ENCODE data around the gene RPS19. TPM values are rescaled to one million over a fixed set of nuclear protein-coding genes. Genes with fewer than 3 reads are reported as not detected.

Gene RPS19
- polyA plus RNA-seq, 1 donor from 2014 or later = 783 TPM

- H3K79me2 ChIP-seq (replicated peaks; ENCODE audit: insufficient read depth, low read length) = no peaks in the 10 kb centered on the region
- no peak overlapping the region for H3K27ac ChIP-seq (ENCODE audit: low read length)
- no peak overlapping the region for H2AFZ ChIP-seq (ENCODE audit: low read depth, low read length)
- no peak overlapping the region for H3K4me2 ChIP-seq (ENCODE audit: low read length)
- no peaks in the 10 kb centered on the region for H4K20me1 ChIP-seq (ENCODE audit: insufficient read depth)
- no peaks in the 10 kb centered on the region for H3K9me2 ChIP-seq (ENCODE audit: insufficient read depth, low read length)
- no peaks in the 10 kb centered on the region for H3K36me3 ChIP-seq (ENCODE audit: insufficient read depth, low read length)
- no peak overlapping the region for H3K9ac ChIP-seq (ENCODE audit: low read length)
- H3K27me3 ChIP-seq (ENCODE audit: insufficient read depth, low read depth, low read length) = no peaks in the 10 kb centered on the region
- H3K4me3 ChIP-seq (ENCODE audit: low read length) = no peak overlapping the region
- no peaks in the 10 kb centered on the region for H3F3A ChIP-seq (ENCODE audit: insufficient read depth, low read length, poor library complexity, severe bottlenecking)
- TF ChIP-seq RAD21 (conservative IDR thresholded peaks at IDR 0.05) = no peak
- TF ChIP-seq EZH2 (IDR thresholded peaks at IDR 0.05; ENCODE audit: borderline replicate concordance, insufficient read depth, low read length, poor library complexity, severe bottlenecking) = no peak
- TF ChIP-seq POLR2AphosphoS5 (IDR thresholded peaks at IDR 0.05) = no peak
- TF ChIP-seq SMC3 (conservative IDR thresholded peaks at IDR 0.05; ENCODE audit: poor library complexity) = no peak
- no peak for TF ChIP-seq TAF1 (IDR thresholded peaks at IDR 0.05; ENCODE audit: low read depth)
- no peak for TF ChIP-seq EP300 (conservative IDR thresholded peaks at IDR 0.05; ENCODE audit: poor library complexity, severe bottlenecking)
- no peak for TF ChIP-seq REST (IDR thresholded peaks at IDR 0.05; ENCODE audit: borderline replicate concordance)
- TF ChIP-seq CTCF (IDR thresholded peaks at IDR 0.05; ENCODE audit: poor library complexity, severe bottlenecking) = no peak
- TF ChIP-seq MXI1 (conservative IDR thresholded peaks at IDR 0.05; ENCODE audit: poor library complexity, severe bottlenecking) = no peak
- no peaks in the 10 kb centered on the region for H3K9me3 ChIP-seq (ENCODE audit: low read length)
Measured at GRCh38 chr19:41816761-41817160, 43.3 kb upstream of the RPS19 start.

- Histone ChIP-seq H2AFZ (ENCODE audit: low read depth, low read length) (no peak overlapping the region), H3K9me2 (ENCODE audit: insufficient read depth, low read length) (no peaks in the 10 kb centered on the region), H3K36me3 (ENCODE audit: insufficient read depth, low read length) (no peaks in the 10 kb centered on the region), H3K4me3 (ENCODE audit: low read length) (no peak overlapping the region), H3K27me3 (ENCODE audit: insufficient read depth, low read depth, low read length) (no peaks in the 10 kb centered on the region), H4K20me1 (ENCODE audit: insufficient read depth) (no peaks in the 10 kb centered on the region), H3F3A (ENCODE audit: insufficient read depth, low read length, poor library complexity, severe bottlenecking) (no peaks in the 10 kb centered on the region), H3K4me2 (ENCODE audit: low read length) (no peak overlapping the region), H3K9me3 (ENCODE audit: low read length) (no peaks in the 10 kb centered on the region), H3K27ac (ENCODE audit: low read length) (no peak overlapping the region), H3K9ac (ENCODE audit: low read length) (no peak overlapping the region), H3K79me2 (replicated peaks; ENCODE audit: insufficient read depth, low read length) (no peaks in the 10 kb centered on the region)
- TF ChIP-seq CTCF (IDR thresholded peaks at IDR 0.05; ENCODE audit: poor library complexity, severe bottlenecking) (peak; percentile 48), RAD21 (conservative IDR thresholded peaks at IDR 0.05) (peak; percentile 45), SMC3 (conservative IDR thresholded peaks at IDR 0.05; ENCODE audit: poor library complexity) (peak; percentile 16), REST (IDR thresholded peaks at IDR 0.05; ENCODE audit: borderline replicate concordance) (no peak)
Measured at GRCh38 chr19:41821003-41821735, 38.9 kb upstream of the RPS19 start.
